8988T (cell line): Measurements from ENCODE around the gene SNX30.

Experiments used
- DNase-seq: peaks from one replicate; pipeline ENCODE4 v3.0.0; 2011

SNX30 gene

DNA sequence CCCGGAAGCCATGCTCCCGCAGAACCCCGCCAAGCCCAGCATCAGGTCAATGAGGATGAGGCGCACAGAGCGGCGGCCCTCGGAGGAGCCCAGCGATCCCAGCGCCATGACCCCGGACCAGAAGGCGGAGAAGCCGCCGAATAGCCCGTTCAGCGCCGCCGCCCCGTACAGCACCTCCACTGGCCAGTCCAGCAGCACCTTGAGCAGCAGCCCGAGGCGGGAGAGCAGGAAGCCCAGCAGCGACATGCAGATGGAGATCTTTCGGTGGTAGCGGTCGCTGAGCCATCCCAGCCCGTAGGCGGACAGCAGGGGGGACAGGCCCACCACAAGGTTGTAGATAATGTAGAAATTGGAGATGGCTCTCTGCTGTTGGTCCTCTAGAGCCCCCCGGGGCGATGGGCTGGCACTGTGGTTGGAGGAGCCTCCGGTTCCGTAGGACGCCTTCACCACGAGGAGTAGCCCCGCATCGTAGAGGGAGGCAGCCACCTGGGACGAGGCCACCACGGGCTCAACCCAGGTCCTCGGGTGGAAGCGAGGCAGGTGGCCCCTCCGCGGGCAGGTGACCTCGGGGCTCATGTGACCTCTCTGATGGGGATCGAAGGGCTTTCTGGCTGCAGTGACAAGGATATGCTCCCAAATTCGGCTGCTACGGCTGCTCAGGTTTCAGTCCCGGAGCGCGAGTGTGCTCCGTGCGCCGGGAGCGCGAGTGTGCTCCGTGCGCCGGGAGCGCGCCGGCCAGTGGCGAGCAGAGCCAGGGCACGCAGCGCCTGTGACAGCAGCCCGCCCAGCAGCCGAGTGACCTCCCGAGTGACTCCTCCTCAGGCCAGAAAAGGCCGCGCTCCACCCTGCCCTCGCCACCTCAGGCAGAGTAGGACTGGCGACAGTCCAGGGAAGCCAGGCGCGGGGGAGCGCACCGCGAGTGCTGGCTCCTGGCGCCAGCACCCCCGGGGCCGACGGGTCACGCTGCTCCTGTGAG, 139.8 kb downstream of the SNX30 start, which contains the start of gene SLC46A2:
Gene SLC46A2 (minus strand): TSS at position 771 of the 976 bp plus-strand sequence. CDS start 195 bp downstream, at position 576.
- no peak for DNase-seq

DNA sequence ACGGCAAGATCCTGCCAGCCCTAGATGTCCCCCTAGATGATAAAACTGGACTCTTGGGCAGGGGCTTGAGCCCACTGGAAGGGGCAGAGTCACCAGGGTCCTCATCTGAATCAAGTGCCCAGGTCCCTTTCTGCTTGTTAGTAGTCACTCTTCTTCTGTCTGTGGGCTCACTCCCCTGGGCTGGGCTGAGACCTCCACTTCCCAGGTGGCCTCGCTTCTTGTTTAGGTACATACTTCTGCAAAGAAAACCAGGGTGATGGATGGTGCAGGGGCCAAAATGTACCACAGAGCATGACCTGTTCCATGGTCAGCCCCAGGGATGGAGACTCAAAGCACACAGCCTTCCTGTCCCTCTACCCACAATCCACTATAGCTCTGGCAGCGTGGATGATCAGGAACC, 141.0 kb downstream of the SNX30 start:
- no peak for DNase-seq

DNA sequence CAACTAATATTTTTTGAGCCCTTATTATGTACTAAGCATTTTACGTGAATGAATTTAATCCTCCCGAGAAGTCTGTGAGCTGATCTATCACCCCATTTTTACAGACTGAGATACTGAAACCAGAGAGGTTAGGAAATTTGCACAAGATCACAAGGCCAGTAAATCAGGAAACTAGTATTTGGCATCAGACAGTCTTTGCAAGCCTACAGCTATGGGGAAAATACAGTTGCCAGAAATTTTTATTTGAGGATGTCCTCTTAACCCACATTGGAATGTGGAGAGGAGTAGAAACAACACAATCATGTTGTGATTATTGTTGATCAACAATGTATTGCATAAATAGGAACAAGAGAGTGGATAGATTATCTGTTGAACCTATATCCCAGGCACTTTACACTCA, 142.4 kb downstream of the SNX30 start:
- no peak for DNase-seq

DNA sequence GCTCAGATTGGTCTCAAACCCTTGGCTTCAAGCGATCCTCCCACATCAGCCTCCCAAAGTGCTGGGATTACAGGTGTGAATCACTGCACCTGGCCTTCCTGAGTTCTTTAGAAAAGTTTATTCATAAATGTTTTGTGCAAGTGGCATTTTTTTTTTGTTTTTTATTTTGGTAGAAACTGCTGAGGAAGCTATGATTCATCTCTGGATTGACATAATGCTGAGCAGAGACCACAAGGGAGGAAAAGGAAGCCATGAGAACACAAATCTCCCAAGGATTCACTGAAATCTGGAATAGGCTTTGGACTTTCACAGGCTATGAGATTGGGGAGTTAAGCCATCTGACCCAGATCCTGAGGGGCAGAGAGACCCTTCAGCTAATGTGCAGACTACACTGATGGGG, 143.5 kb downstream of the SNX30 start:
- no peak for DNase-seq

DNA sequence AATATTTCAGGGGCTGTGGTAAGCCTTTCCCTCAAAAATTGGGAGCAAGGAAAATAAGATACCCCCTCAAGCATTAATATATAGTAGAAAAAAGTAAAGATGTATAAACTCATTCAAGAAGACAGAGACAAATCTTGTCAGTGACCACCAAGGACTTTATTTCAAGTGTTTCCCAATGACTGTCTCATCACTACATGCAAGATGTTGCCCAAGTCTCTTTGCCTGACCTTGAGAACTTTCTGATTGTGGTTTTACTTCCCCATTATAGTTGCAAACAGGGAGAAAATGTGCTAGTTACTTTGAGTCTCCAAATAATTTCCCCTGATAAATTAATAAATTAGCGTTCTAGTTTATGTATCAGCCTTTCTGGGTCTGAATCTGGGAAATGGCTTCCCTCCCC, 144.1 kb downstream of the SNX30 start:
- DNase-seq, result no peak

DNA sequence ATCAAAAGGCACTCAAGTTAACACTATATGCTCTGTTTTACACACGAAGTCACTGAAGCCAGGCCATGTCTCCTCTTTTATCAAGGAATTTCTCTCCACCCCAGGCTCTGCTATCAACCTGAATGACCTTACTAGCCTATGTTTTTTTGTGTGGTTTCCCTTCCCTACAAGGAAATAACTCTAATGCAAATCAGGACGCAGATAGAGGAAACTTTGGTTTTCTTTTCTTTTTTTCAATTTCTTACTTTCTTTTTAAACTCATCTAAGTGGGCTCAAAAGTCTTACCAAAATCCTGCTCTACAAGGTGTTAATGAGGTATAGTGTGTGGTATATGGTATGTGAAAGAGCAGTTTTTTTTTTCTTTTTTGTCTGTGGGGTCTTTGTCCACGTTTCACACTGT, 145.6 kb downstream of the SNX30 start:
- DNase-seq, result no peak

DNA sequence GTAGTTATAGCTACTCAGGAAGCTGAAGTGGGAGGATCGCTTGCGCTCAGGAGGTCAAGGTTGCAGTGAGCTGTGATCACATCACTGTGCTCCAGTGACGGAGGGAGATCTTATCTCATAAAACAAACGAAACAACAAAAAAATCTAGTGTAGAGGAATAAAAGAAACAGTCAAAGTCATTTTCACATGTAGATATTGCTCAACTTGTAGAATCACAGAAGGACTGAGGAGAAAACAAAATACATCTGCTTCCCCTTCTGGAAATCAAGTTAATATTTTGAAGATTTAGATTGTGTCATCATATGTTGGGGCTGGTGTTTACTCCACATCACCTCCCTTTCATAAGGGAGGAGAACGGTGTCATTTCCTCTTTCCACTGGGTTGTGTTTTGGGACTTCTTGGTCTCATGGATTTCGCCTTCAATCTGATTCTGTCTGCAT, 148.3 kb downstream of the SNX30 start:
- no peak for DNase-seq

DNA sequence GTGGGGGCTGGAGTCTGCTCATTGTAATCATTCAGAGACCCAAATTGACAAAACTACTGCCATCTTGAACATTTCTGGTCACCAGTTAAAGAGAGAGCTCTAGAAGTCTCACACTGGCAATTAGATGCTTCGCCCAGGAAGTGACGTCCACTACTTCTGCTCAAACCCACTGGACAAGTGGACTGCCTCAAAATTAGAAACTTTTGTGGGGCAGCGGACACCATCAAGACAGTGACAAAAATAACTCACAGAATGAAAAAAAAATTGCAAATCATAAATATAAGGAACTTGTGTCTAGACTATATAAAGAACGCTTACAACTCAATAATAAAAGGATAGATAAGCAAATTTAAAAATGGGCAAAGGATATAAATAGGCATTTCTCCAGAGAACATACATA, 149.9 kb downstream of the SNX30 start:
- DNase-seq, result no peak

DNA sequence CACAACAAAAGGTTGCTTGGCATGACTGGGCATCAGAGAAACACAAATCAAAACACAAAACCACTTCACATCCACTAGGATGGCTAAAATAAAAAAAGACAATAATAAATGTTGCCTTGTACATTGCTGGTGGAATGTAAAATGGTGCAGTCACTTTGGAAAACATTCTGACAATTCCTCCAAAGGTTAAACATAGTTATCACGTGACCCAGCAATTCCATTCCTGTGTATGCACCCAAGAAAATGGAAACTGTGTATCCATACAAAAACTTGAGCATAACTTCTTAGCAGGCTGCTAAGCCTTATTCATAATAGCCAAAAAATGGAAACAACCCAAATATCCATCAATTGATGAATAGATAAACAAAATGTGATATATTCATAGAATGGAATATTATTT, 150.3 kb downstream of the SNX30 start:
- no peak for DNase-seq

DNA sequence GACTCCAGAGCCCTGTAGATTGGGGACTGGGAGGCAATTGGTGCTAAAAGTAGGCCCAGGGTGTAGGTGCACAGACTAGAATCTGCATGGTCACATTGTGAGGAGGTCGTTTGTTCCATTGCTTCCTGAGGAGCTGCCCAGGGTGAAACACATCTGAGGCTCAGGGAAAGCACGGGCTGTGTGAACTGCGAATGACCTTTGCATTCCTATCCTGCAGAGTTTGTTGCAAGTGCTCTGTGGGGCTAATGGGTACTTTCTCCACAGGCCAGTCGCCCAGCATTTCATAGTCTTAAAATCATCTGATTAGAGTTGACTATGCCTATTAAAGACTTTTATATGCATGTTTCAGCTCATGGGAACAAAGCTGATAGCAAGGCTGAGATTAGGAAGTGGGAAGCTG, 154.5 kb downstream of the SNX30 start:
- DNase-seq, result no peak

DNA sequence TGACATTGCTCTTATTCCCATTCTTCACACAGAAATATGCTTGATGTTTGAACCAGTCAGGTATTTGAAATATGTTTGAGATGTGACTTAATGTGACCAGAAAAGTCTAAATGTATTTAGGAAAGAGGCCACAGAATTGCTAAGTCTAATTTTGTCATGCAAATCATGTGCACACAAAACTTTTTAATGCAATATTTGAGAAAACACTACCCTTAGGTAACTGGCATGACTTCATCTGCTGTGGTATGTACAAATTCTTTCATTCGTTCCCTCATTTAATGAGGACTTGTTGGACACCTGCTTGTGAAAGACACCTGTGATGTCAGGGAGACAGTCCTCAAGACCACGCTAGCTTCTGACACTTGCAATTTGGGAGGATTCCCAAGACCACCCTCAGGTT, 161.2 kb downstream of the SNX30 start:
- DNase-seq, result no peak

DNA sequence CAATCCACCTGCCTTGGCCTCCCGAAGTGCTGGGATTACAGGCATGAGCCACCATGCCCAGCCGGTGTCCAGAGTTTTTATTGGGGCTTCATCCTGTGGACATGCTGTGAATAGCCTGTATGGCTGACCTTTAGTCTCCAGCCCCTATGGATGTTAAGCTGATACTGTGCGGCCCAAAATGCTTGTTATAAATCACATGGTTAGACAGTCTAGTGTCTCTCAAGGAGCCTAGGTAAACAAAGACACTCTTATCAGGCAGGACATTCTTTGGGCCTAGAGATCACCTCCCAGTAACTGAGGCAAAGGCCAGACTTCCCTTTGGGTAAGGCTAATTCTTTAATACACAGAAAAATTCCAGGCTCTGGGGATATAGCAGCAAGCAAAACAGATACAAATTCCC, 162.1 kb downstream of the SNX30 start:
- no peak for DNase-seq

DNA sequence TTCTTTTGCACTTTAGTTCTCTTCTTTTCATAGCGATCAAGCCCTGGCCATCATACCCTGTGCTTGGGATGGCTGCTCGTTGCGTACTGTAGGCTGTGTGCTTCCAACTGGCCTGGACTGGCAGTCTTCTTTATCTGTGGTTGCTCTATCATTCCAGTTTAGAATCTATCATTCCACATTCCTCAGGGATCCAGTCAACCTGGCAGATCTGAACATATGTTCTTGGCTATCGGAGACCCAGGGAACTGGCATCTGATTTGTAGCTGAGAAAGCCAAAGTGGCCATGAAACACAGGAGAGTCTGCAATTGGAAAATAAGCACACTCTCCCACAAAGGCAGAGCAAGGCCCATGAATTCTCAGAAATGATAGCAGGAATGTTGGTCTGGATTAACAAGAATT, 162.8 kb downstream of the SNX30 start:
- no peak for DNase-seq

DNA sequence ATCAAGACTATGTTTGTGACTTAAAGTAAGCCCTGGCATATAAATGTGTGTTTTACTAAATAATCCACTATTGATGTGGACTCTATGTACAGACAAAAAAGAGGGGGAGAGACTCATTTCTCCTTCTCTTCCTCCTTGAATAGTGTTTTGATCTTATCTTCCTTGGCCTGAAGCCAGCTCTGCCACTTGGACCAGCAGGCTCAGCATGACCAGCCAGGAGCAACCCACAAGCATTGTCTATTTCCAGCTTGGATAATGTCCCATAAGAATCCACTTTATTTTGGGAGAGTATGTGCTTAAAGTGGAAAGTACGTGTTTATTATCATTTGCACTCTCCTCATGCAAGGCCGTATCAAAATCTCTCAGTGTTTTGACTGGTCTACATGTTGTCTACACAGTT, 164.0 kb downstream of the SNX30 start:
- no peak for DNase-seq

DNA sequence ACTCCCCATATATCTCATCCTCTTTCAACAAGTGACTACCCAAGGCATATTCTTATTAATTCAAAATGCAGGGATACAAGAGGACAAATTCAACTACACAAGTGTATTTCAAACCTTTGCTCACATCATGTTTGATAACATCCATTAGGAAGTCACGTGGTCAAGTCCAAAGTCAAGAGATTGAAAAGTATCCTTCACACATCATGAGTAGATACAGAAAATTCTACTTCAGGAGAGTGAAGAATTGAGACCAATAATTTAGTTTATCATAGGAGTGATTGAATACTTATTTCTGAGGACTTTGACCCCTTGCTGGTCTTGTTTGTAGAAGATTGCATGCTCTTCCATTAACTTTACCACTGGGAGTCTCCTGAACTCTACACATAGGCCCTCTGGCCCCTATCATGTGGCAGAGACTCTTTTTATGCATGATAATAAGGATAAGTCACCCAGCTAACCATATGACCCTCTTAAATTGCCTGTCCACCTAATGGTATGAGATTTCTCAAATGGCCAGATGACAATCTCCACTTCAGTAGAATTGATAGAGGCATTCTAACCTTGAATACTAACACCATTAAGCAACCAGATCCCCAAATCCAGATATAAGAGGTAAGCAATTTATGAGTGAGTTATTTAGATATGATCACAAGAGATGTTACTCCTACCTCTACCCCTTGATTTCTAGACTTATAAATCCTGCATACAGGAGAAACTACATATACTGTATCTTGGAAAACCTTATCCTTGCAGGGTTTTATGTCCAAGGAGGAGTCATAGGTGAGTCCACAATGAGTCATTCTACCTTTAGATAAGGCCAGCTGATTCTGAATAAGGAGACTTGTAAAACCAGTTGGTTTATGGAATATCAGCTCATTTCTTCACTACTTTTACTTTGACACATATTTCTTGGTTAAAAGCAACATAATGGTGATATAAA, 166.8 kb downstream of the SNX30 start:
- no peak for DNase-seq

DNA sequence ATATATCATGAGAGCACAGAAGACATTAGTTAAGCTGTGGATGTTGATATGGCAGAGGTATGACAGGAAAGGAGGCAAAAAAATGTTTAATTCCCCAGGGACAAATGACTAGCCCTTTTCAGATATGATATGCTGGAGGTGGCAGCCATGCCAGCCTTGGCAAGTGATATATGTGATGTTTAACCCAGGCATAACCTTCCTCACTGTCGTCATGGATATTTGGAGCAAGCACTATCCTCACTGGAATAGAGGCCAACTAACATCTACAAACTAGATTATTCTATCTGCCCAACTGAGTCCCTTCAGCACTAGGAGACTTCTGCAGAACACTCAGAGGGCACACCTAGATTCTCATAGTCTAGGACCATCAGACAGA, 167.4 kb downstream of the SNX30 start:
- no peak for DNase-seq

DNA sequence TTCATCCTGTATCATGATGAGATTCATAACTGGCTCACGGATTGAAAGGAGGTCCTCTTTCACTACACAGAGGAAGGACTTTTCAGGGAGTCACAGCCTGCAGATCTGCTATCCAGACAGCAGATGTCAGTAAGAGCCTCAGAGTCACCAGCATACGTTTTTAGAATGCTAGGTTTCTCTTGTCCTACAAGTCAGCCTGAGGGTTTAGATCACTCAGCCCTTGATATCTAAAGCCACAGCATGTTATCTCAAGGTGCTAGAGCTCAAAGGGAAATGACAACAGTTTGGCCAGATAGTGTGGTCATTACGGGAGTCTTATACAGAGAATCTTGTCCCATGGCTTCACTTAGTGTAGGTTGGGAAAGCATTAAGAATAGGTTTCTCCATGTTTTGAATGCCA, 171.0 kb downstream of the SNX30 start:
- no peak for DNase-seq
